ENCODE results near the gene RUBCN.

Gene RUBCN

GRCh38 chr3:197736491-197737318 lies at the start of gene RUBCN:
Gene RUBCN (minus strand): TSS chr3:197736904. CDS start chr3:197736719, 185 bp downstream.
- DNase-seq: peak; percentile 85

DNA sequence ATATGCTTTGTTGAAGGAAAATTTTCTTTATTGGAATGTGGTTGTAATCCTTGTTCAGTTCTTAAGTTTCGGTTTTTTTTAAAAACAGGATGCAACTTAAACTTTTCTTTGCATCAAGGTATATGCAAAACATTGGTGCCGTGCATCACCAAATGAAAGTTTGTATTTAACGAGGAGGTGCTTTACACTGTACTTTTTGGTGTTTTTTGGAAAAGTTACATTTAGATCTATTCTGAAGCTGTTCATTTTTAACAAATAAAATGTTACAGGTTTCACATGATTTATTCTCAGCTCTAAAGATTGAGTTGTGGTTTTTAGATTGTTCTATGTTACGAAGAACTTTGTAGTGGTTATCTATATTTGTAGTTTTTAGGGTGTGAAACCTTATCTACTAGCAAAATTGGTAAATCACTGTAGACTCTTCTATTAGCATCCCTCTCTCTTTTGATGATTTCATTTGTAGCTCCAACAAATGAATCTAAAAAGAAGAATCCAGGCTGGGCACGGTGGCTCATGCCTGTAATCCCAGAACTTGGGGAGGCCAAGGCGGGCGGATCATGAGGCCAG lies 47.4 kb upstream of the RUBCN start:
- no peak for DNase-seq

- DNase-seq: no peak
Measured at GRCh38 chr3:197782230-197782629, 45.5 kb upstream of the RUBCN start.

- DNase-seq: no peak
Measured at GRCh38 chr3:197775317-197775716, 38.6 kb upstream of the RUBCN start.

DNA sequence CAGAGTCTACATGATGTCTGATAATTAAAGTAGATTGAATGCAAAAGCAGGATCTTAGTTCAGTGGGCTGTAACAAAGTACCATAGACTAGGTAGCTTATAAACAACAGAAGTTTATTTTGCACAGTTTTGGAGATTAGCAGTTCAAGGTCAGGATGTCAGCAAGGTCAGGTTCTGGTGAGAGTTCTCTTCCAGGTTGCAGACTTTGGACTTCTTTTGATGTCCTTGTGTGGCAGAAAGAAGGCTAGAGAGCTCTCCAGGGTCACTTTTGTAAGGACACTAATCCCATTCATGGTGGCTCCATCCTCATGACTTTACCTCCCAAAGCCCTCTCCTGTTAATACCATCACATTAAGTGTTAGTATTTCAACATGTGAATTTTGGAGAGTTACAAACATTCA lies 25.1 kb upstream of the RUBCN start:
- DNase-seq: no peak

- DNase-seq: no peak
Measured at GRCh38 chr3:197758512-197758911, 21.8 kb upstream of the RUBCN start.

DNA sequence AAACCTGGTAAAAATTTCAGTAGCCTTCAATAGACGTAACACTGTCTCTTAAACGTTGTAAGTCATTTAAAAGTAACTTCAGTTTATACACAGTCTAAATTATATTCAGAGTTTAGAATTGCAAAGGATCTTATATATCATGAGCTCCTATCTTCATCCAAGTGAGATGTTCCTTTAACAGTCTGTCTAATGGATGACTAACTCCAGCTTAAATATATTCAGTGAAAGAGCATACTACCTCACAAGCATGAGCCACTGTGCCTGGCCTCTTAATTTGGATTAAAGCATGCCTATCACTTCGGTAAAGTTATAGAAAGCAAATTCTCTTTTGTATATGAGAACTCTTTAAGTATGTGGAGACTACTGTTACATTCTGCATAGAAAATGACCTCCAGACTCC lies 20.0 kb upstream of the RUBCN start:
- DNase-seq: no peak

GRCh38 chr3:197753263-197753662 lies 16.6 kb upstream of the RUBCN start:
- no peak for DNase-seq

GRCh38 chr3:197752107-197752506 lies 15.4 kb upstream of the RUBCN start:
- DNase-seq: no peak

DNA sequence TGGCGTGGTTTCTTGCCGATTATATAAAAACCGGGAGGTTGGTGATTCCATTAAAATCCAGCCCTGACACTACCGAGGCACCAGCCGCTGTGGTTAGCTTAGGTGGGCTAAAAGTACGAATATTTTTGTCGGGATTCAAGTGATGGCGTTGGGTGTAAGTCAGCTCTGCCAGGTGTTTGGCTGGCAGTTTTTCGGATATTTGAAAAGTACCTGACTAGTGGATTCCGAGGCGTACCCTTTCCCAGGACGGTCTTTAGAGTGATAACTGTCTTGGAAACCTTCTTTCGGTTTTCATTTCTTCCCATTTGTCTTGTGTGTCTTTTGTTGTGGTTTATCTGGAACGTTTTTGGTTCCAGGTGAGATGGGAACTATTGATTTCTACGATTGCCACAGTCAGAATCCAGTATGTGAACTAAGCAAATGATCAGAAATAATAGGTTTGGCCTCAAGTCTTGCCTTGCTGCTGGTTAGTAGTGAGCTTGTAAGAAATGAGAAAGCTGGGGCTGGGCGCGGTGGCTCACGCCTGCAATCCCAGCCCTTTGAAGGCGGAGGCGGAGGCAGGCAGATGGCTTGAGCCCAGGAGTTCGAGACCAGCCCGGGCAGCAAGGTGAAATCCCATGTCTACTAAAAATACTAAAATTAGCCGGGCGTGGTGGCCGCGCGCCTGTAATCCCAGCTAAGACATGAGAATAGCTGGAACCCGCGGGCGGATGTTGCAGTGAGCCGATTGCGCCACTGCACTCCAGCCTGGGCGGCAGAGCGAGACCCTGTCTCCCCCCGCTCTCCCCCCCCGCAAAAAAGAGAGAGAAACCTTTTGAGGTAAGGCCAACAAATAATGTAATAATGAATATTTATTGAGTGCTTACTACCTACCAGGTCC lies 14.4 kb upstream of the RUBCN start:
- DNase-seq: no peak

GRCh38 chr3:197750396-197750831 lies 13.7 kb upstream of the RUBCN start:
- no peak for DNase-seq

DNA sequence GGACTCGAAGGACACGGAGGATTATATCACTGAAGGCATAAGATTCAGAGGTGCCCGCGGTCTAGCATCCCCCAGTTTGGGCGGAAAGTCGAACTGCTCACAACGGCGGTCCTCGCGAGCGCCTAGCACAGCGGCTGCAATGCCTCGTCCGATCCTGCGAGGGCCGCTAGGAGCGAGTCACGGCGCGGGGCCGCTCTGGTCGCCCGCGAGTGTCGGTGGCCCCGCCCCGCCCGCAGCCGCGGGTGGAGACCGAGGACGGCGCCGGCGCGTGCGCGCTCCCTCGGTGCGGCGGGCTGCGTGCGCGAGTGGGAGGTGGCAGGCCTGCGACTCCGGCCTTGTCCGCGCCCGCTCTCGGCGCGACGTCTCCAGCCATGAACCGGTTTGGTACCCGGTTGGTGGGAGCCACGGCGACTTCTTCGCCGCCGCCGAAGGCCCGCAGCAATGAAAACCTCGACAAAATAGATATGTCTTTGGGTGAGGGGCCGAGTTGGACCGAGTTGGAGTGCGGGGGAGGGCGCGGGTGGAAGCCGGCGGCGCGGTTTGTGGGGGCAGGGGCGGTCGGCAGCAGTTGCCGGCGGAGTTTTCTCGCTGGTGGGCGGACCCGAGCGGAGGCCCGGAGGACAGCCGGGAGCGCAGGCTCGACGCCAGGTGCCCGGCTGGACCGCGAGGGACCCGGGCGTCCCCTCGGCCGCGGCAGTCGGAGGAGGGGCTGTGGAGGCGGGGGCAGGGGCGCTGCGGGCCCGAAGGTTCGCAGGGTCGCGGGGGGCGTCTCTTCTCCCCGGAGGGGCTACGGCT lies 13.1 kb upstream of the RUBCN start, which contains the start of gene FYTTD1:
Gene FYTTD1, plus strand, starts transcription at position 283 of the 795 bp plus-strand sequence. Its CDS starts 89 bp downstream, at position 372.
- peak; percentile 84 for DNase-seq

- no peak for DNase-seq
Measured at GRCh38 chr3:197749315-197749600, 12.6 kb upstream of the RUBCN start.

GRCh38 chr3:197748597-197749314 lies 12.1 kb upstream of the RUBCN start:
- no peak for DNase-seq

GRCh38 chr3:197746801-197747237 lies 10.1 kb upstream of the RUBCN start:
- no peak for DNase-seq

- DNase-seq: no peak
Measured at GRCh38 chr3:197746209-197746608, 9.5 kb upstream of the RUBCN start.

DNA sequence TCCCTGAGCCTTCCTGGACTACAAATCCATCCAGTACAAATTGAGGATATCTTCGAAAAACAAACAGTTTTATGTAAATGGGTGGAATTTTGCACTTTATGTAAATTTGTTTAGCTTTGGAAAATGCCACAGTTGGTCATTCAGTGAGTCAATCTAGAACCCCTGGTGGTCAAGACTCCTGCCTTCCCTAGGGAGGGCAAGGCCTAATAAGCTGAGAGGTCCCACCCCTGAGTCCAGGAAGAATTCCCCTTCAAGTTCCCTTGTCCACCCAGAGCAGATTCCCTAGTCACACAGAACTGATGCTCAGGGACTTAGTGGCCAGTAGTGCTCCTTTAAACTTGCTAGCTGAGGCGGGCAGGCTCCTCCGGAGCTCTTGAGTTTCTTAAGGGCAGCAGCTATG lies 6.1 kb upstream of the RUBCN start:
- no peak for DNase-seq

GRCh38 chr3:197737749-197738462 lies 1.2 kb upstream of the RUBCN start:
- DNase-seq: no peak

- DNase-seq: no peak
Measured at GRCh38 chr3:197737319-197737649, 580 bp upstream of the RUBCN start.

DNA sequence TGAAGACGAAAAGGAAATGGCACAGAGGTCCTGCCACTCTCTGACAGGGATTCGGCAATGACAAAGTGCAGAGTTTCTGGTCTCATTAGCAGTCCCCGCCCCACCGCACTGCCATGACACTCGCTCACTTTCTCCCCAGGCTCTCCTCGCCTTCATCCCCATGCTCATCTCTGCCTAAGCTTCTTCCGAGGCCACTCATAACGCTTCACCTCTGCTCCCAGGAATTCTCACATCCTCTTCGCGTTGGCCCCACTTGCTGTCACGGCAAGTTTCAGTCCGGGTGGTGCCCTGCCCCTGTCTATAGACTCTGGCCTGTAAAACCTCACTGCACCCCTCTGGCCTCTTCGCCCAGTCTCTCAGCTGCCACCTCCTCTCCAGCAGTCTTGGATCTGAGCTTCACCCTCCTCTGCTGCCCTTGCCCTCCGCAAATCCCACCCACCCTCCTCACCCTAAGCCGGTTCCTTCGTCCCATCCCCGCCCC lies 654 bp downstream of the RUBCN start:
- no peak for DNase-seq

DNA sequence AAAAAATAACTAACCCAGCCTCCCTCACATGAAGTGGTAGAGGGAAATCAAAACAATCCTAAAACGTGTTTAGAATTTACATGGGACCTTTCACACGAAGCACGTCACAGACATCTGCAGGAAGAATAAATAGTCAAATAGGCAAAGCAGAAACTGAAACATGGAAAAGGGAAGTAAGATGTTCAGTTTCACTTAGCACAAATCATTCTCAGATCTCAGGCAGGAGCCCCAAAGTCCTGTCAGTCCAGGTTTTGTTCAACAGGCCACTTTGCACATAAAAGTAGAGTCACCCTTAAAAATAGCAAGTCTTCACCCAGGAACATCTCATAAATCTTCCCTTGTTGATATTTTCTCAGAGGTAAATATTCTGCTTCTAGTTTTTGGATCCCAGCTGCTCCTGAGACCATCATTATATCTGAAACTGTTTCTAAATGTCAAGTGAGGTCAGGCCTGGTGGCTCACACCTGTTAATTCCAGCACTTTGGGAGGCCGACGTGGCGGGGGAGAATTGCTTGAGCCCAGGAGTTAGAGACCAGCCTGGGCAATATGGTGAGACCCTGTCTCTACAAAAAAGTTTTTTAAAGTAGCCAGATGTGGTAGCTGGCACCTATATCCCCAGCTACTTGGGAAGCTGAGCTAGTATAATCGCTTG lies 1.9 kb downstream of the RUBCN start:
- DNase-seq: no peak

All from NCI-H1417 treated with DMSO at 0.1 percent for 48 hours (cell line).